Lower leg skin (tissue), 4 donors: ENCODE measurements around the gene TRIM67. TPM values are rescaled to one million over a fixed set of nuclear protein-coding genes. Genes with fewer than 3 reads are reported as not detected.

Experiments
- DNase-seq, 2 donors: peaks; one replicate each; pipeline ENCODE4 v3.0.0-alpha.2; 2019; ENCODE audit warnings: low spot score in 2 of 2
- H3K4me3 ChIP-seq: fragments of 200-600 bp; sonication (generic); 2 replicates; pipeline ENCODE4 v1.5.1; 2017; ENCODE audit warnings: mild to moderate bottlenecking, low read depth; ENCODE audit not compliant: poor library complexity, severe bottlenecking
- POLR2A ChIP-seq, 2 donors: fragments of 450-650 bp; IDR thresholded peaks; one replicate each; pipeline ENCODE4 v1.6.1; 2016 to 2017; ENCODE audit warnings: antibody characterized with exemption in 2 of 2, mild to moderate bottlenecking in 1 of 2, moderate library complexity in 1 of 2
- WGBS, 2 donors: methylation state at CpG; one replicate each; pipeline ENCODE4 v1.1.5; 2018; 5-methylcytosine and 5-hydroxymethylcytosine counted together
- intact Hi-C: fragments of 100-400 bp; cut with DNase I; formaldehyde crosslinking; loops from one replicate; pipeline ENCODE4 v1.15.0; 2023; ENCODE audit warnings: low total_unique reads
- total RNA-seq, 4 donors: library from RNA; depleted of rRNA; stranded (reverse); fragments of >200 nt; gene quantifications; one replicate each; pipeline ENCODE4 v1.1.0, GENCODE V29; 2016
- TF ChIP-seq, protein P1 (sequence below), 3 donors: fragments of 450-650 bp; IDR thresholded peaks; one replicate each; pipeline ENCODE4 v1.5.1; 2016; ENCODE audit warnings: antibody characterized with exemption in 3 of 3, mild to moderate bottlenecking in 3 of 3, moderate library complexity in 2 of 3

Gene TRIM67
- total RNA-seq, 4 donors from 2014 or later, result 0.03 to 0.29 TPM; not detected in 2

- WGBS, 2 donors, result 92 to 94% methylated on average over 1 of the region's 1 CpG
- no peak for DNase-seq
- TF ChIP-seq POLR2A (IDR thresholded peaks at IDR 0.05), result no peak
- TF ChIP-seq, protein P1, sequence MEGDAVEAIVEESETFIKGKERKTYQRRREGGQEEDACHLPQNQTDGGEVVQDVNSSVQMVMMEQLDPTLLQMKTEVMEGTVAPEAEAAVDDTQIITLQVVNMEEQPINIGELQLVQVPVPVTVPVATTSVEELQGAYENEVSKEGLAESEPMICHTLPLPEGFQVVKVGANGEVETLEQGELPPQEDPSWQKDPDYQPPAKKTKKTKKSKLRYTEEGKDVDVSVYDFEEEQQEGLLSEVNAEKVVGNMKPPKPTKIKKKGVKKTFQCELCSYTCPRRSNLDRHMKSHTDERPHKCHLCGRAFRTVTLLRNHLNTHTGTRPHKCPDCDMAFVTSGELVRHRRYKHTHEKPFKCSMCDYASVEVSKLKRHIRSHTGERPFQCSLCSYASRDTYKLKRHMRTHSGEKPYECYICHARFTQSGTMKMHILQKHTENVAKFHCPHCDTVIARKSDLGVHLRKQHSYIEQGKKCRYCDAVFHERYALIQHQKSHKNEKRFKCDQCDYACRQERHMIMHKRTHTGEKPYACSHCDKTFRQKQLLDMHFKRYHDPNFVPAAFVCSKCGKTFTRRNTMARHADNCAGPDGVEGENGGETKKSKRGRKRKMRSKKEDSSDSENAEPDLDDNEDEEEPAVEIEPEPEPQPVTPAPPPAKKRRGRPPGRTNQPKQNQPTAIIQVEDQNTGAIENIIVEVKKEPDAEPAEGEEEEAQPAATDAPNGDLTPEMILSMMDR (IDR thresholded peaks at IDR 0.05), result no peak
- intact Hi-C loops, result no loop called here
- no peak overlapping the region for H3K4me3 ChIP-seq
These were observed 9.0 kb downstream of the TRIM67 start for GRCh38 chr1:231170875-231171274.

DNA sequence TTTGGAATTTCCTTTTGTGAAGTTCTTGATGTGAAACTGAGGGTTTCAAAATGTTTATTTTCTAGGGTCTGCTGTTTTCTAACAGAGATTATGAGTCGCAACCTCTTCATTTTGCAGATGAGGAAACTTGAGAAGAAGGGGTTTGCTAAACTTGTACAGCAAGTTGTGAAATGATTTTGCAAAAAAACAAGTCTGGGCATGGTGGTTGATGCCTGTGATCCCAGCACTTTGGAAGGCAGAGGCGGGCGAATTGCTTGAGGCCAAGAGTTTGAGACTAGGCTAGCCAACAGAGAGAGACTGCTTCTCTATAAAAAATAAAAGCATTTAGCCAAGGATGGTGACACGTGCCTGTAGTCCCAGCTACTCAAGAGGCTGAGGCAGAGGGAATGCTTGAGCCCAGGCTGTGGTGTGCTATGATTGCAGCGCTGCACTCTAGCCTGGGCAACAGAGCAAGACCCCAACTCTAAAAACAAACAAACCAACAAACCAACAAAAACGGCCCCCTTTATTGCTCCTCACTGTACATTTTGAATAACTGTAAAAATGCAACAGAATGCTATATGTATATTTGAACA, 9.9 kb downstream of the TRIM67 start:
- intact Hi-C loops, result no loop called here
- WGBS, 2 donors, result 47 to 51% methylated on average over 6 of the region's 6 CpGs
- TF ChIP-seq, protein P1 (IDR thresholded peaks at IDR 0.05), result no peak
- no peak for TF ChIP-seq POLR2A (IDR thresholded peaks at IDR 0.05)
- no peak for DNase-seq
- no peak overlapping the region for H3K4me3 ChIP-seq

- intact Hi-C loops, result no loop called here
- TF ChIP-seq, protein P1 (IDR thresholded peaks at IDR 0.05), result no peak
These were observed 10.6 kb downstream of the TRIM67 start for GRCh38 chr1:231172411-231172810.

DNA sequence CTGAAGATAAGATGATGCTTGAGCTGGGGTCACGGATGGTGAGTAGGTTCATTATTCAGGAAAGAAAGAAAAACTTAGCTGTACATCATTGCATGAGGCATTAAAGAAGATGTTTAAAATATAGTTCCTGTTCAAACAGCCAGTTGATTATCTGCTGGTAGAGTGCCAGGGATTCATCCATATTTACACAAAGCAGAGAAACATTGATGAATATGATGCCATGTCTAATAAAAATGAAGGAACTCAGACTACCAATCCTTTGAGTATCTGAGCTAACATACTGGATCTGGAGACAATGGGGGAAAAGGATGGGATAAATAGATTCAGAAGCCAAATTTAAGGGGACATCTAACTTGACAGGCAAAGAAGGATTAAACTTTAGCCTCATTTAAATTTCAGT, 14.6 kb downstream of the TRIM67 start:
- DNase-seq, result no peak
- H3K4me3 ChIP-seq, result no peak overlapping the region
- intact Hi-C loops, result no loop called here
- no peak for TF ChIP-seq POLR2A (IDR thresholded peaks at IDR 0.05)
- TF ChIP-seq, protein P1 (IDR thresholded peaks at IDR 0.05), result no peak
- 40 to 60% methylated on average over 1 of the region's 1 CpG for WGBS, 2 donors

More at GRCh38 chr1:231172411-231172810, 10.6 kb downstream of the TRIM67 start:
- WGBS, 2 donors, result 30 to 46% methylated on average over 3 of the region's 3 CpGs
- no peak overlapping the region for H3K4me3 ChIP-seq
- DNase-seq, result no peak

DNA sequence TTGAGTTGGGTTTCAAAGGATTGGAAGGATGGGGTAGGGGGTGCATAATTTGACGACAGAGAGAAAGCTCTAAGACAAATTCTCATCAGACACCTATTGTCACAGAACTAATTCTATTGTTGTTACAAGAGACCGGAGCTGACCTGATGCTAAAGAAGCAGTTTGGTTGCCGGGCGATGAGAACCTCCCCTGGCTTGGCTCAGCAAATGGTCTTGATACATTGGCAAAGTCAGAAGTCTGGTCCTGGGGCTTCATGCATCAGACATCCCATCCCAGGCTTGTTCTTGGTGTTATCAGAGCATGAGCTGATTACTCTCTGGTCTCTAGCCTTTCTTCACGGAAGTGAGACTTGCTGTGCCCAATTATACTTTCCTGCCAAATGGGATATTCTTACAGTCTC, 15.4 kb downstream of the TRIM67 start:
- no peak overlapping the region for H3K4me3 ChIP-seq
- intact Hi-C loops, result no loop called here
- TF ChIP-seq, protein P1 (IDR thresholded peaks at IDR 0.05), result no peak
- no peak for TF ChIP-seq POLR2A (IDR thresholded peaks at IDR 0.05)
- DNase-seq, result no peak
- 71 to 76% methylated on average over 5 of the region's 5 CpGs for WGBS, 2 donors

GRCh38 chr1:231177936-231178335, 16.1 kb downstream of the TRIM67 start:
- DNase-seq, result no peak
- WGBS, 2 donors, result 52 to 56% methylated on average over 1 of the region's 1 CpG
- H3K4me3 ChIP-seq, result no peak overlapping the region
- intact Hi-C loops, result no loop called here
- TF ChIP-seq, protein P1 (IDR thresholded peaks at IDR 0.05), result no peak
- no peak for TF ChIP-seq POLR2A (IDR thresholded peaks at IDR 0.05)
